ENCODE measurements around the gene GRID1. TPM values are rescaled to one million over a fixed set of nuclear protein-coding genes. Genes with fewer than 3 reads are reported as not detected.

Gene GRID1
- total RNA-seq, 4 donors from 2014 or later, result 0.88 to 7.3 (median 4.1) TPM

DNA sequence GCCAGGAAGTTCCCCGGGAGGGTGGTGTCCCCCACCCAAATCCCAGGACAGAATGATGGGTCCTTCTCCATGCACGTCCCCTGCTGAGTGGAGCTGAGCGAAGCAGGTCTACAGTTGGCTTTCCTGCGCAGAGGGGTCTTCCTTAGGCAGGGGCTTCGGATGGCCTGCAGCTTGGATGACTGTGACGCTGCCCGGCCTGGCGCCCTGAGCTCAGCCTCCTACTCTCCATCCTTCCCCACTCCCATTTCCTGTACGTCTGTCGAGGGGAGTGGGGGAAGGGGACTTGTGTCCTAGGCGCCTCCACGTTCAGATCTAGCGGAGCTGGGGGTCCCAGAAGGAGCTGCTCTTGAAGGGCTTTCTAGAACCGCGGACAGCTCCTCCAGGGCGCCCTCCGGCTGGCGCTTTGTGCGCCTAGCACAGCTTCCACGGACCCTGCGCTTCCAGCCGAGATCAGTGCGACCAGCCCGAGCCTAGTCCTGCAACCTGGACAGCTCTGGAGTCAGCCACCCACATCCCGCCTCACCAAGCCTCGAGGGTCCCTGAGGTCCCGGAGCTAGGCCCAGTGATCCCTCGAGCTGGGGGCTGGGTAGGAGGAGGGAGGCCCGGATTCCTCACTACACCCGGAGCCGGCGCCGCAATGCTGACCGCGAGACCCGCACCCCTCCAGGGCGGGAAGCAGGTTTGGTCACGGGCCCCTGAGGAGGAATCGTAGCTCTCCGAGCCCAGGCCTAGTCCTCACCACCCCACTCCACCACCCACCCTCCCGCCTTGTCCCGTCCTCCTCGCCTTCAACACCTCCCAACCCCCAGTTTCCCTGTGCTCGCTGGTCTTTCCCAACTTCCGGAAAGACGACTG lies 1.9 kb downstream of the GRID1 start:
- no peak overlapping the region for H3K27ac ChIP-seq
- H3K36me3 ChIP-seq, result no peaks in the 10 kb centered on the region
- H3K4me3 ChIP-seq, result peak overlapping the region; percentile 46 to 65
- intact Hi-C loops (cut with DNase I; ENCODE audit: low total_unique reads), result no loop called here
- no peak for DNase-seq
- no peaks in the 10 kb centered on the region for H3K27me3 ChIP-seq
- H3K9me3 ChIP-seq, result no peaks in the 10 kb centered on the region
- TF ChIP-seq POLR2A (IDR thresholded peaks at IDR 0.05), result no peak
- TF ChIP-seq, protein P1, sequence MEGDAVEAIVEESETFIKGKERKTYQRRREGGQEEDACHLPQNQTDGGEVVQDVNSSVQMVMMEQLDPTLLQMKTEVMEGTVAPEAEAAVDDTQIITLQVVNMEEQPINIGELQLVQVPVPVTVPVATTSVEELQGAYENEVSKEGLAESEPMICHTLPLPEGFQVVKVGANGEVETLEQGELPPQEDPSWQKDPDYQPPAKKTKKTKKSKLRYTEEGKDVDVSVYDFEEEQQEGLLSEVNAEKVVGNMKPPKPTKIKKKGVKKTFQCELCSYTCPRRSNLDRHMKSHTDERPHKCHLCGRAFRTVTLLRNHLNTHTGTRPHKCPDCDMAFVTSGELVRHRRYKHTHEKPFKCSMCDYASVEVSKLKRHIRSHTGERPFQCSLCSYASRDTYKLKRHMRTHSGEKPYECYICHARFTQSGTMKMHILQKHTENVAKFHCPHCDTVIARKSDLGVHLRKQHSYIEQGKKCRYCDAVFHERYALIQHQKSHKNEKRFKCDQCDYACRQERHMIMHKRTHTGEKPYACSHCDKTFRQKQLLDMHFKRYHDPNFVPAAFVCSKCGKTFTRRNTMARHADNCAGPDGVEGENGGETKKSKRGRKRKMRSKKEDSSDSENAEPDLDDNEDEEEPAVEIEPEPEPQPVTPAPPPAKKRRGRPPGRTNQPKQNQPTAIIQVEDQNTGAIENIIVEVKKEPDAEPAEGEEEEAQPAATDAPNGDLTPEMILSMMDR (IDR thresholded peaks at IDR 0.05), result no peak
- H3K4me1 ChIP-seq, result peaks cover 0 to 15% of the 10 kb centered on the region in 2 donors

DNA sequence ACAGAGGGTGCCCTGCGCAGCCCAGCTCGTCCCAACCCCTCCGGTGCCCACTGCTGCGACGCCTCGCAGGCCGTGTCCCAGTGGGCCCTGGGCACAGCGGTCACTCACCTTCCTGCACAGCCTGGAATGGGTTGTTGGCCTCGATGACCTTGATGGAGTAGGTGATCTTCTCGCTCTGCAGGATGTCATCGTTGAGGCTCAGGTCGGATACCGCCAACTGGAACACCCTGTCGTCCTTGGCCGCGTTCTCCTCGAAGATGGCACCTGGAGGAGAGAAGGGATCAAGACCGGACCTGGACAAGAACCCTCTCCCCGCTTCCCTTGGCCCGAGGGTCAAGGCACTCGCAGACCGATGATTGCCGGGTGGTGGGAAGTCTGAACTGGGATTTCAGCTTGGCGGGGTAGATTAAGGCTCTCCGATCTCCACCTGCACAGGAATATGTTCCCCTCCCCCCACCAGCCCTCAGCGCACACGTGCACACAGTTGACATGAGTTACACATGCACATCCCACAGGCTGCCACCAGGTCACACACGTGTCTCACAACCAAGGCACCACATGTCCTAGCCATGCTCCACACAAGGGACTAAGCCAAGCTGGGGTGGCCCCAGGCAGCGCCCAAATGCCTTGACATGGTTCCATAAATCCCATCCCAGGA lies 2.6 kb downstream of the GRID1 start:
- Histone ChIP-seq H3K4me1 (peaks cover 0 to 15% of the 10 kb centered on the region in 2 donors), H3K9me3 (no peaks in the 10 kb centered on the region), H3K27ac (no peak overlapping the region), H3K36me3 (no peaks in the 10 kb centered on the region), H3K27me3 (no peaks in the 10 kb centered on the region), H3K4me3 (no peak overlapping the region)
- intact Hi-C loops (cut with DNase I; ENCODE audit: low total_unique reads), result no loop called here
- no peak for TF ChIP-seq POLR2A (IDR thresholded peaks at IDR 0.05)
- TF ChIP-seq, protein P1 (IDR thresholded peaks at IDR 0.05), result no peak
- no peak for DNase-seq

DNA sequence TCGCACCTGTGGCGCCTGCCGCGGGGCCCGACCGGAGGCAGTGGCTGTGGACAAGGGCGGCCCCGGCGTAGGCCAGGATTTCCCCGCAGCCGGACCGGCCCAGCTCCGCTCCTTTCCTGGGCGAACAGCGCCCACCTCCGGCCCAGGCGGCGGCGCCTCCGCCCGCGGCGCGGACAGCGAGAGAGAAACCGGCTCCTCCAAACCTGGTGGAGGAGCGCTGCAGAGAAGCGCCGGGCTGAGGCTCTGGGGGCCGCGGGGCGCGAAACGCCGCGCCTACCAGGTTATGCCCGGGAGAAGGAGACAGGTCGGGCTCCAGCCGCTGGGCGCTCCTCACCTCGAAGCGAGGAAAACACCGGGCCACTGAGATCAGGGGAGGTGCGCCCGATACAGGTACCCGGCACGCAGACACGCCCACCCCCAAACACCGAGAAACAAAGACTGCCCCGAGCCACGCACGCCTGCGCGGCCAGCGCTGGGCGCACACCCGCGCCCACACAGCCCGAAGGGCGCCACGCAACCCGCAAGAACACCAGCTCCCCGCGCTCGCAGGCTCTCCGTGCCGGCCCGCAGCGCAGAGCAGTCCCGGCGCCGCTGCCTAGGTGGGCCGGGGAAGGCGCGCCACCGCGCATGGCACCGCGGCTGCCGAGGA lies 3.3 kb downstream of the GRID1 start:
- TF ChIP-seq POLR2A (IDR thresholded peaks at IDR 0.05), result no peak
- TF ChIP-seq, protein P1 (IDR thresholded peaks at IDR 0.05), result peak; percentile 17 to 45 (median 37)
- H3K36me3 ChIP-seq, result no peaks in the 10 kb centered on the region
- intact Hi-C loops (cut with DNase I; ENCODE audit: low total_unique reads), result no loop called here
- no peak overlapping the region for H3K27ac ChIP-seq
- H3K4me1 ChIP-seq, result peaks cover 0 to 15% of the 10 kb centered on the region in 2 donors
- no peaks in the 10 kb centered on the region for H3K9me3 ChIP-seq
- H3K27me3 ChIP-seq, result no peaks in the 10 kb centered on the region
- no peak for DNase-seq
- peak overlapping the region in 1 of 2 donors; percentile 6 for H3K4me3 ChIP-seq

DNA sequence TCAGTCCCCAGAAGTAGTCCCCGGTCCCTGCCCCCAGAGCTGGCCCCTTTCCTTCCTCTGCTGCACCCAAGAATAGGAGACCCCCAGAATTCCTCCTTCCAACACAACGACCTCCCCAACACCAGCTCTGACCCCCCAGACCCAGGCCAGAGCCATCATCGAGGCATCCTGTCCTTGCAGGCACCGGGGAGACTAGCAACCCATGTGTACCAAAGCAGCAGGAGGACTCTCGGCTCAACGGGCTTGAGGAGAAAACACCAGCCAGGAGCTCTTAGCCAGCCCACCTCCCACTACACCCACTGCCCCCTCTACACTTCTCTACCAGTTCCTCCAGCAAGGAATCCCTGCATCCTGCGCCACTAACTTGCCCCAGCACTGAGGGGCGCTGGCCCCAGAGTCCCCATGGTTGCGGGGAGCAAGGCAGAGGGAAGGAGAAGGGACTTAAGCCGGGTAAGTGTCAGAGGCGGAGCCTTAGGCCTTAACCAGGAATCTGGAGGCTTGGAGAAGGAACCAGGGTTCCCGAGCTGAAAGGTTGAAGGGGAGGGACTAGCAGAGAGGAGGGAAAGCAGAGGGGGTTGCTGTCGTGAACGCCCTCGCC lies 3.9 kb downstream of the GRID1 start:
- Histone ChIP-seq H3K4me3 (no peak overlapping the region), H3K4me1 (peaks cover 0 to 15% of the 10 kb centered on the region in 2 donors), H3K9me3 (no peaks in the 10 kb centered on the region), H3K36me3 (no peaks in the 10 kb centered on the region), H3K27ac (no peak overlapping the region), H3K27me3 (no peaks in the 10 kb centered on the region)
- TF ChIP-seq, protein P1 (IDR thresholded peaks at IDR 0.05), result no peak
- TF ChIP-seq POLR2A (IDR thresholded peaks at IDR 0.05), result no peak
- intact Hi-C loops (cut with DNase I; ENCODE audit: low total_unique reads), result no loop called here
- DNase-seq, result peak in 1 of 2 donors; percentile 4
